Ecto neural progenitor cell (in vitro differentiated cells): ENCODE results near the gene CCDC107.

Experiments used
- DNase-seq: peaks from one replicate; pipeline ENCODE4 v3.0.0-alpha.2; 2018; ENCODE audit warnings: low spot score

Gene CCDC107

GRCh38 chr9:35661756-35662350, 3.8 kb downstream of the CCDC107 start:
- DNase-seq = no peak

DNA sequence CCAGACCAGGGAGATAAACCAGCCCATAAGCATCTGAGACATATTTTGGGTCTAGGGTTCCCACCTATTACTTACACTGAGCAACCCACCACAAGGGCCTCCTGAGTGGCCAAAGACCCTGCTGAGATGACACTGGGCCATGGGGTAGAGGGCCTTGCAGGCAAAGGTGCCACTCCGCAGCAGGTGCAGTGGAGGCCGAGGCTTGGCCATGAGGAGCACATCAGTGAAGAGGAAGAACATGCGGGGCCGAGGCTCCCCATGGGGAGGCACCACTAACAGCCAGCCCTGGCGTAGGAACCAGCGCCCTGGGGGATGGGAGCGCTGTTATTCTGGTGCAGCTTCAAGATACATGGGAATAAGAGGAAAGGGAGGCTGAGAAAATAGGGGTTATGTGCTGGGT, 4.3 kb downstream of the CCDC107 start:
- no peak for DNase-seq

DNA sequence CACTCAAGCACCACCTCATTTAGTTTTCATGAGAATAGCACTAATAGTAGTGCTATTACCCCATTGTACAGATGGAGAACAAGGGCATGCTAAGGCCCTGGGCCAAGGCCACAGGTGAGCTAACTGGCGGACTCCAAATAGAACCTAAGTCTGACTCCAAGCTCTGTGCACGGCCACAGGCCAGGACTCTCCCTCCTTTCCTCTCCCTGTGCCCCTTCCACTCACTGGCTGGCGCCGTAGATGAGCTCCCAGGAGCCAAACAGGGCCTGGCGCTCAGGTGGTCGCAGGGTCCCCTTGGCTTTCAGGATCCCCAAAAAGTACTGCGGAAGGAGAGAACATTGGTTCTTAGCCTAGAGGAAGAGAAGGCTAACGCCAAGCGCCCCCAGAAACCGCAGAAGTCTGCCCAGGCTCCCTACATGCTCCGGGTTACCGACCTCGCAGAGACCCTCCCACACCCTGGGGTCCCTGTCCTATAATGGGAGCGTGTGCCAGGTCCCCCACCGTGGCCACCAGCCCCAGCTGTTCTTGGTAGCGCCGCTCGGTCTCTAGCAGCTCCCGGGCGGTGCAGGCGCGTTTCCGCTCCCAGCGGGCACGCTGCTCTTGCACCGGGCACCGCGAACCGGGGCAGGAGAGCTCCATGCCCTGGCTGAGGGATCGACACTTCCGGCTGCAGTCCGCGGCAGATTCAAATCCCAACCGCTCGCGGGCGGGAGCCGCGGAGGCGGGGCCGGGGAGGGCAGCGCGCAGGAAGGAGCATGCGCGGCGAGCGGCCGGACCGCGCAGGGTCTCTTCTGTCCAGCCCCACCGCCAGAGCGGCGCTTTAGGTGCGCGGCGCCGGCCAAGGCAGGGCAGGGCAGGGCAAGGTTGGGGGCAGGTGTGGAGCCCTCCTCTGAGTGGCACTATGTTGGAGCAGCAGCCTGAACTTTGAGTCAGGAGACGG, 6.7 kb downstream of the CCDC107 start, which contains the start of gene ARHGEF39:
TSS of gene ARHGEF39 (minus strand) at position 665 of the 940 bp plus-strand sequence. CDS start at position 639, 26 bp downstream.
- DNase-seq = peak; percentile 92

- no peak for DNase-seq
These were observed 7.4 kb downstream of the CCDC107 start for GRCh38 chr9:35665471-35665818.

DNA sequence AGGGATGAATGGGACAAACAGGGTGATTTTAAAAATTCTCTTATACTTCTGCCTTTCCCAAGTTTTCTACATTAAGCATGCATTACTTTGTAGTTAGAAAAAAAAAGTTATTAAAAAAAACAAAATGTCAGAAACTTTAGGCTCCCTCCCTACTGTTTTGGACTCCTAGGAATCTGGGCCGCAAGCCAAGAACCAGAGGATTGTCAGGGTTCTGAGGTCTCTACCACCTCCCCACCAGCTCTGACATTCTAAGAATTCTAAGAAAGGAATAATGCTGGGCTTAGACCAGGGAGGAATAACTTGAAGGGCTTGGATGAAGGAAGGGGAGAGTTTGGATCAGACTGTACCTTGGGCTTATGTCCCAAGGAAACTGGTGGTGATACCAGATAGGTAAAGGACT, 8.0 kb downstream of the CCDC107 start:
- no peak for DNase-seq

GRCh38 chr9:35666549-35666948, 8.5 kb downstream of the CCDC107 start:
- DNase-seq = no peak

GRCh38 chr9:35667939-35668338, 9.8 kb downstream of the CCDC107 start:
- no peak for DNase-seq

GRCh38 chr9:35669331-35670145, 11.4 kb downstream of the CCDC107 start:
- DNase-seq = no peak

- DNase-seq = no peak
These were observed 15.3 kb downstream of the CCDC107 start, which contains the start of gene CA9 for GRCh38 chr9:35673132-35674024. Gene CA9 (plus strand): TSS chr9:35673928. CDS start chr9:35673960, 32 bp downstream.

DNA sequence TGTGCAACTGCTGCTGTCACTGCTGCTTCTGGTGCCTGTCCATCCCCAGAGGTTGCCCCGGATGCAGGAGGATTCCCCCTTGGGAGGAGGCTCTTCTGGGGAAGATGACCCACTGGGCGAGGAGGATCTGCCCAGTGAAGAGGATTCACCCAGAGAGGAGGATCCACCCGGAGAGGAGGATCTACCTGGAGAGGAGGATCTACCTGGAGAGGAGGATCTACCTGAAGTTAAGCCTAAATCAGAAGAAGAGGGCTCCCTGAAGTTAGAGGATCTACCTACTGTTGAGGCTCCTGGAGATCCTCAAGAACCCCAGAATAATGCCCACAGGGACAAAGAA, 15.9 kb downstream of the CCDC107 start:
- DNase-seq = no peak

DNA sequence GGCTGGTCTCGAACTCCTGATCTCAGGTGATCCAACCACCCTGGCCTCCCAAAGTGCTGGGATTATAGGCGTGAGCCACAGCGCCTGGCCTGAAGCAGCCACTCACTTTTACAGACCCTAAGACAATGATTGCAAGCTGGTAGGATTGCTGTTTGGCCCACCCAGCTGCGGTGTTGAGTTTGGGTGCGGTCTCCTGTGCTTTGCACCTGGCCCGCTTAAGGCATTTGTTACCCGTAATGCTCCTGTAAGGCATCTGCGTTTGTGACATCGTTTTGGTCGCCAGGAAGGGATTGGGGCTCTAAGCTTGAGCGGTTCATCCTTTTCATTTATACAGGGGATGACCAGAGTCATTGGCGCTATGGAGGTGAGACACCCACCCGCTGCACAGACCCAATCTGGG, 17.1 kb downstream of the CCDC107 start:
- DNase-seq = no peak

DNA sequence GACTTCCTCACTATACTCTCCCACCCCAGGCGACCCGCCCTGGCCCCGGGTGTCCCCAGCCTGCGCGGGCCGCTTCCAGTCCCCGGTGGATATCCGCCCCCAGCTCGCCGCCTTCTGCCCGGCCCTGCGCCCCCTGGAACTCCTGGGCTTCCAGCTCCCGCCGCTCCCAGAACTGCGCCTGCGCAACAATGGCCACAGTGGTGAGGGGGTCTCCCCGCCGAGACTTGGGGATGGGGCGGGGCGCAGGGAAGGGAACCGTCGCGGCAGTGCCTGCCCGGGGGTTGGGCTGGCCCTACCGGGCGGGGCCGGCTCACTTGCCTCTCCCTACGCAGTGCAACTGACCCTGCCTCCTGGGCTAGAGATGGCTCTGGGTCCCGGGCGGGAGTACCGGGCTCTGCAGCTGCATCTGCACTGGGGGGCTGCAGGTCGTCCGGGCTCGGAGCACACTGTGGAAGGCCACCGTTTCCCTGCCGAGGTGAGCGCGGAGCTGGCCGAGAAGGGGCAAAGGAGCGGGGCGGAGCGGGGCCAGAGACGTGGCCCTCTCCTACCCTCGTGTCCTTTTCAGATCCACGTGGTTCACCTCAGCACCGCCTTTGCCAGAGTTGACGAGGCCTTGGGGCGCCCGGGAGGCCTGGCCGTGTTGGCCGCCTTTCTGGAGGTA, 17.8 kb downstream of the CCDC107 start:
- DNase-seq = peak; percentile 94

- DNase-seq = no peak
These were observed 21.0 kb downstream of the CCDC107 start for GRCh38 chr9:35679091-35679490.

DNA sequence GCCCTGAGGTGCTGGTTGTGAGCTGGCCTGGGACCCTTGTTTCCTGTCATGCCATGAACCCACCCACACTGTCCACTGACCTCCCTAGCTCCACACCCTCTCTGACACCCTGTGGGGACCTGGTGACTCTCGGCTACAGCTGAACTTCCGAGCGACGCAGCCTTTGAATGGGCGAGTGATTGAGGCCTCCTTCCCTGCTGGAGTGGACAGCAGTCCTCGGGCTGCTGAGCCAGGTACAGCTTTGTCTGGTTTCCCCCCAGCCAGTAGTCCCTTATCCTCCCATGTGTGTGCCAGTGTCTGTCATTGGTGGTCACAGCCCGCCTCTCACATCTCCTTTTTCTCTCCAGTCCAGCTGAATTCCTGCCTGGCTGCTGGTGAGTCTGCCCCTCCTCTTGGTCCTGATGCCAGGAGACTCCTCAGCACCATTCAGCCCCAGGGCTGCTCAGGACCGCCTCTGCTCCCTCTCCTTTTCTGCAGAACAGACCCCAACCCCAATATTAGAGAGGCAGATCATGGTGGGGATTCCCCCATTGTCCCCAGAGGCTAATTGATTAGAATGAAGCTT, 21.8 kb downstream of the CCDC107 start:
- DNase-seq = no peak

GRCh38 chr9:35680331-35681105, 22.4 kb downstream of the CCDC107 start:
- no peak for DNase-seq

GRCh38 chr9:35681341-35682002, 23.4 kb downstream of the CCDC107 start:
- no peak for DNase-seq

GRCh38 chr9:35682051-35682450, 24.0 kb downstream of the CCDC107 start:
- DNase-seq = no peak

- DNase-seq = no peak
These were observed 24.6 kb downstream of the CCDC107 start for GRCh38 chr9:35682520-35683315.
